ENCODE measurements around the gene PCDHGA9. TPM values are rescaled to one million over a fixed set of nuclear protein-coding genes. Genes with fewer than 3 reads are reported as not detected.
"Not testable (repeated sequence)": the region's sequence is repeated elsewhere in the genome, so short reads cannot be mapped to it uniquely, and the experiment has no call there.

The PCDHGA9 gene
- total RNA-seq, 1 donor from 2014 or later: 4.2 TPM

GRCh38 chr5:141384471-141385267 is 17.9 kb upstream of the PCDHGA9 start:
- no peak for DNase-seq

- not testable (repeated sequence) for DNase-seq
These were observed 14.8 kb upstream of the PCDHGA9 start, which contains the start of gene PCDHGB4 for GRCh38 chr5:141387557-141388311. Gene PCDHGB4, plus strand, starts transcription at chr5:141387698. Its CDS starts 187 bp downstream, at chr5:141387885.

GRCh38 chr5:141388661-141389060 is 13.9 kb upstream of the PCDHGA9 start:
- DNase-seq: no peak

GRCh38 chr5:141389153-141390042 is 13.2 kb upstream of the PCDHGA9 start:
- no peak for DNase-seq

GRCh38 chr5:141392429-141393198 is 10.0 kb upstream of the PCDHGA9 start, which contains the start of gene PCDHGA8:
Gene PCDHGA8, plus strand, starts transcription at chr5:141392633. Its CDS starts 181 bp downstream, at chr5:141392814.
- no peak for DNase-seq

- DNase-seq: no peak
These were observed 9.3 kb upstream of the PCDHGA9 start for GRCh38 chr5:141393267-141393666.

GRCh38 chr5:141394401-141395187 is 8.0 kb upstream of the PCDHGA9 start:
- not testable (repeated sequence) for DNase-seq

- DNase-seq: not testable (repeated sequence)
These were observed 4.6 kb upstream of the PCDHGA9 start, which contains the start of gene PCDHGB5 for GRCh38 chr5:141397756-141398551. Gene PCDHGB5, plus strand, starts transcription at chr5:141397947. Its CDS starts 181 bp downstream, at chr5:141398128.

- no peak for DNase-seq
These were observed 4.0 kb upstream of the PCDHGA9 start for GRCh38 chr5:141398608-141399007.

- DNase-seq: no peak
These were observed 2.9 kb upstream of the PCDHGA9 start for GRCh38 chr5:141399555-141400258.

- no peak for DNase-seq
These were observed 809 bp downstream of the PCDHGA9 start for GRCh38 chr5:141403387-141403786.

GRCh38 chr5:141407790-141408505 is 5.4 kb downstream of the PCDHGA9 start, which contains the start of gene PCDHGB6:
Gene PCDHGB6, plus strand, starts transcription at chr5:141408021. Its CDS starts 182 bp downstream, at chr5:141408203.
- DNase-seq: not testable (repeated sequence)

GRCh38 chr5:141409598-141410306 is 7.2 kb downstream of the PCDHGA9 start:
- DNase-seq: no peak

GRCh38 chr5:141411575-141411974 is 9.0 kb downstream of the PCDHGA9 start:
- no peak for DNase-seq

- no peak for DNase-seq
These were observed 10.4 kb downstream of the PCDHGA9 start, which contains the start of gene PCDHGA10 for GRCh38 chr5:141412854-141413539. Gene PCDHGA10, plus strand, starts transcription at chr5:141412987. Its CDS starts 189 bp downstream, at chr5:141413176.

- no peak for DNase-seq
These were observed 11.0 kb downstream of the PCDHGA9 start for GRCh38 chr5:141413540-141414069.
